PC-9 (cell line): ENCODE data around the gene TRIM37.

Source experiments
- EZH2 ChIP-seq: fragments of 200-600 bp; sonication (generic); IDR thresholded peaks from 2 replicates; pipeline ENCODE4 v1.8.0; 2017; ENCODE audit warnings: antibody characterized with exemption, low read depth
- TF ChIP-seq, protein P1 (sequence below): fragments of 200-600 bp; sonication (generic); conservative IDR thresholded peaks from 2 replicates; pipeline ENCODE4 v1.6.1; 2017; ENCODE audit warnings: mixed run types, antibody characterized with exemption, mild to moderate bottlenecking, moderate library complexity

DNA sequence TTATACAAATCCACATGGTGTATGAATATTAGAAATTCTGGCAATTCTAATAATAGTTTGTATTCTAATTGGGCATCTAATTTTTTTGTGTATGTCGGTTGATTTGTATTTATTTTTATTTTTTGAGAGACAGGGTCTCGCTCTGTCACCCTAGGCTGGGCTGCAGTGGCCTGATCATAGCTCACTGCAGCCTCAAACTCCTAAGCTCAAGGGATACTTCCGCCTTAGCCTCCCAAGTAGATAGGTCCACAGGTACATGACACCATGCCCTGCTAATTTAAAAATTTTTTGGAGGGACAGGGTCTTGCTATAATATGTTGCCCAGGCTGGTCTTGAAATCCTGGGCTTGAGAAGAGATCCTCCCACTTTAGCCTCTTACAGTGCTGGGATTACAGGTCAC lies 104.6 kb downstream of the TRIM37 start:
- TF ChIP-seq EZH2 = no peak
- TF ChIP-seq, protein P1, sequence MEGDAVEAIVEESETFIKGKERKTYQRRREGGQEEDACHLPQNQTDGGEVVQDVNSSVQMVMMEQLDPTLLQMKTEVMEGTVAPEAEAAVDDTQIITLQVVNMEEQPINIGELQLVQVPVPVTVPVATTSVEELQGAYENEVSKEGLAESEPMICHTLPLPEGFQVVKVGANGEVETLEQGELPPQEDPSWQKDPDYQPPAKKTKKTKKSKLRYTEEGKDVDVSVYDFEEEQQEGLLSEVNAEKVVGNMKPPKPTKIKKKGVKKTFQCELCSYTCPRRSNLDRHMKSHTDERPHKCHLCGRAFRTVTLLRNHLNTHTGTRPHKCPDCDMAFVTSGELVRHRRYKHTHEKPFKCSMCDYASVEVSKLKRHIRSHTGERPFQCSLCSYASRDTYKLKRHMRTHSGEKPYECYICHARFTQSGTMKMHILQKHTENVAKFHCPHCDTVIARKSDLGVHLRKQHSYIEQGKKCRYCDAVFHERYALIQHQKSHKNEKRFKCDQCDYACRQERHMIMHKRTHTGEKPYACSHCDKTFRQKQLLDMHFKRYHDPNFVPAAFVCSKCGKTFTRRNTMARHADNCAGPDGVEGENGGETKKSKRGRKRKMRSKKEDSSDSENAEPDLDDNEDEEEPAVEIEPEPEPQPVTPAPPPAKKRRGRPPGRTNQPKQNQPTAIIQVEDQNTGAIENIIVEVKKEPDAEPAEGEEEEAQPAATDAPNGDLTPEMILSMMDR = no peak
